GM21717 (cell line): ENCODE data around the gene CEP85L.
A peak's percentile ranks its signal among the peaks of the same experiment; 100 is the strongest.

Experiments used
- ATAC-seq: cut with Tn5 transposase; IDR thresholded peaks from one replicate; pipeline ENCODE4 v1.9.1; 2021; ENCODE audit warnings: mild to moderate bottlenecking, moderate library complexity; ENCODE audit not compliant: unreplicated experiment

Gene CEP85L

GRCh38 chr6:118504611-118505010 lies 146.8 kb downstream of the CEP85L start:
- ATAC-seq = no peak

- ATAC-seq = no peak
These were observed 149.2 kb downstream of the CEP85L start for GRCh38 chr6:118502169-118502568.

GRCh38 chr6:118501765-118502164 lies 149.6 kb downstream of the CEP85L start:
- ATAC-seq = no peak

- ATAC-seq = no peak
These were observed 150.3 kb downstream of the CEP85L start for GRCh38 chr6:118501099-118501498.

GRCh38 chr6:118500130-118501015 lies 151.0 kb downstream of the CEP85L start:
- no peak for ATAC-seq

- ATAC-seq = no peak
These were observed 155.7 kb downstream of the CEP85L start for GRCh38 chr6:118495485-118496280.

- ATAC-seq = no peak
These were observed 157.3 kb downstream of the CEP85L start for GRCh38 chr6:118494091-118494490.

GRCh38 chr6:118489990-118490389 lies 161.4 kb downstream of the CEP85L start:
- no peak for ATAC-seq

- no peak for ATAC-seq
These were observed 162.8 kb downstream of the CEP85L start for GRCh38 chr6:118488631-118489030.

- ATAC-seq = peak; percentile 95
These were observed 165.5 kb downstream of the CEP85L start for GRCh38 chr6:118485601-118486550.

- ATAC-seq = no peak
These were observed 174.8 kb downstream of the CEP85L start for GRCh38 chr6:118476551-118476950.

- ATAC-seq = no peak
These were observed 178.1 kb downstream of the CEP85L start for GRCh38 chr6:118473266-118473665.

GRCh38 chr6:118469468-118469867 lies 181.9 kb downstream of the CEP85L start:
- ATAC-seq = no peak

GRCh38 chr6:118468682-118469465 lies 182.5 kb downstream of the CEP85L start:
- ATAC-seq = no peak

GRCh38 chr6:118467181-118467580 lies 184.2 kb downstream of the CEP85L start:
- peak; percentile 92 for ATAC-seq

GRCh38 chr6:118464620-118465019 lies 186.8 kb downstream of the CEP85L start:
- ATAC-seq = no peak

- no peak for ATAC-seq
These were observed 190.4 kb downstream of the CEP85L start for GRCh38 chr6:118460958-118461470.

- no peak for ATAC-seq
These were observed 194.4 kb downstream of the CEP85L start for GRCh38 chr6:118456982-118457381.

- ATAC-seq = no peak
These were observed 199.6 kb downstream of the CEP85L start for GRCh38 chr6:118451839-118452238.

- no peak for ATAC-seq
These were observed 206.6 kb downstream of the CEP85L start for GRCh38 chr6:118444796-118445195.
